ENCODE data around the gene COL16A1. TPM values are rescaled to one million over a fixed set of nuclear protein-coding genes. Genes with fewer than 3 reads are reported as not detected.

COL16A1 gene
- total RNA-seq, 1 donor from 2014 or later: 121 TPM

DNA sequence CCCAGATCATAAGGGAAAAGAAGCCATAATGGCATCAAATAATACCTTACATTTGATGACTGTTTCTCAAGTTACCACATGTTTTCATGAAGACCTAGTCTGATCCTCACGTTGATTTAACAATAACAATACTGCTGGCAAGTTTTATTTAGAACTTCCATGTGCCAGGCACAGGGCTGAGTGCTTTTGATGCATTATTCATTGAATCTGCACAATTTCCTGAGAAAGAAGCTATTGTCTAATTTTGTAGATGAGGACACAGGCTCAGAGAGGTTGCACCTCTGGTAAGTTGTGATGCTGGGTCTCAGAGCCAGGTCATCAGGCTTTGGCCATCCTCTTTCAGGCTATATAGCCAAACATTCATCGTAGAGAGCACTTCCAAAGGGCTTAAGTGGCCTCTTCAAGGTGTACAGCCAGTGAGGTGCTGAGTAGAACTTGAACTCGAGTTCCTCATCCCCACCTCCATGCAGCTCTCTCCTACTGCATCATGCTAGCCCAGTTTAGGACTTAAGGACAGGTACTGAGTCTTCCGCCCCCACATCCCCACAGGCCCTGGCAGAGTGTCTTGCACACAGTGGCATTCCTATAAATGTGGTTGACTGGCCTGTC is 50.8 kb downstream of the COL16A1 start:
- Histone ChIP-seq H3K27me3 (ENCODE audit: control insufficient read depth, insufficient read depth, low read length) (no peaks in the 10 kb centered on the region), H3K36me3 (ENCODE audit: control insufficient read depth, insufficient read depth, low read length) (peaks cover 20% of the 10 kb centered on the region), H3K4me3 (ENCODE audit: low read depth, low read length) (no peak overlapping the region)
- DNase-seq (ENCODE audit: low read depth) (no peak), FAIRE-seq (no peak)
- no peak for TF ChIP-seq CTCF (IDR thresholded peaks at IDR 0.05; ENCODE audit: insufficient read depth, low read length, severe bottlenecking)

GRCh38 chr1:31651766-31652165 is 52.1 kb downstream of the COL16A1 start:
- H3K4me3 ChIP-seq (ENCODE audit: low read depth, low read length): no peak overlapping the region
- peaks cover 17% of the 10 kb centered on the region for H3K36me3 ChIP-seq (ENCODE audit: control insufficient read depth, insufficient read depth, low read length)
- DNase-seq (ENCODE audit: low read depth) (no peak), FAIRE-seq (no peak)
- H3K27me3 ChIP-seq (ENCODE audit: control insufficient read depth, insufficient read depth, low read length): no peaks in the 10 kb centered on the region
- TF ChIP-seq CTCF (IDR thresholded peaks at IDR 0.05; ENCODE audit: insufficient read depth, low read length, severe bottlenecking): no peak

DNA sequence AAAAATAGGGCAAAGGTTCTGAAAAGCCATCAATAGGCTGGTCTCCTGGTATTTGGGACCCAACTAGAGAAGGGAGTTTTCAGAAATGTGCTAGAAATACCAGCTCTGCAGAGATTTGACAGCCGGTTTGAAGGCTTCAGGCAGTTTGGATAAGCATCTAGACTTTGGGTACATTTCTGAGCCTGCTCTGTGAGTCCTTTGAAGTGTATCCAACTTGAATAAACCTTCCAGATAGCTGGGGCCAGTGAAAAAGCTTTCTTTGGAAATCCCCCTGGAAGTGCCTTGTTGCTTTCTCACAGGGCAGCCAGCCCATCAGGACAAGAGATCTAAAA is 52.8 kb downstream of the COL16A1 start:
- FAIRE-seq: no peak
- Histone ChIP-seq H3K4me3 (ENCODE audit: low read depth, low read length) (no peak overlapping the region), H3K27me3 (ENCODE audit: control insufficient read depth, insufficient read depth, low read length) (no peaks in the 10 kb centered on the region), H3K36me3 (ENCODE audit: control insufficient read depth, insufficient read depth, low read length) (peaks cover 16% of the 10 kb centered on the region)
- no peak for TF ChIP-seq CTCF (IDR thresholded peaks at IDR 0.05; ENCODE audit: insufficient read depth, low read length, severe bottlenecking)
- no peak for DNase-seq (ENCODE audit: low read depth)

DNA sequence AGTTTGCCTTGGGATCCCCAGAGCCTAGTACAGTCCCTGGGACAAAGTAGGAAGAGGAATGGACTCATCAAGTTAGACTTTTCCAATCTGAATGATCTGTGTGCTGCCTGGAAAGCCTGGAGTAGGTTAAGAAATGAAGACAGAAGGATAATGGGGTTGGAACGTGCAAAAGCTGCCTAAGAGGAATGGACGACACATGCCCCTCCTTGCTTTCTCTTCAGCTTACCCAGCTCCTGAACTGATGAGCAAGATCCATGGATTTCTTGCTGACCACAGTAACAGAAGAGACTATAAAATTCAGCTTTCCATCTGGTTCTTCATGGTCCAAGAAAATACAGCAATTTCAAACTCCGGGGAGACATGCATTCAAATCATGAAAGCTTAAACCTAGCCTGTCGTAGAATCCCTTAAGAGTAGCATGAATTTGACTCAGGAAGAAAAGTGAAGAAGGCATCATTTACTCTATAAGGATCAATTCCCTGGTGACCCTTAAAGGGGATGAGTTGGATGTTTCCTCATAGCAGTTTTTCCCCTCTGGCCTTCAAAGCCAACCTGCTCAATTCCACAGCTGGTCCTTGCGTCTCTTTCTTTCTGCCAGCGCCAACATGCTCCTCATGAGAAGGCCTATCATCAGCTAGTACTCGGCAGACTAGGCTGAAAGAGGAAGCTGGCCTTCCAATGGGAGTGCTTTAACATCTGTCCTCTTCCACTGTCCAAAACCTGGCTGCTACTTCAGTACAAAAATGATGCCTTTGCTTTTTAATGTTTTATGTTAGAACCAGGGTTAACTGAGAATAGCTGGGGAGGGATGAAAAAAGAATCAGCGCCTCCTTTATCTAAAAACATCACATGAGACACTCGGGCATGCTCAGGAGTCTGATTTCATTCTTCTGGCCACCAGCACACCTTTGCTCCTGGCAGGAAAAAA is 53.4 kb downstream of the COL16A1 start:
- H3K4me3 ChIP-seq (ENCODE audit: low read depth, low read length): no peak overlapping the region
- TF ChIP-seq CTCF (IDR thresholded peaks at IDR 0.05; ENCODE audit: insufficient read depth, low read length, severe bottlenecking): no peak
- no peaks in the 10 kb centered on the region for H3K27me3 ChIP-seq (ENCODE audit: control insufficient read depth, insufficient read depth, low read length)
- H3K36me3 ChIP-seq (ENCODE audit: control insufficient read depth, insufficient read depth, low read length): peaks cover 10% of the 10 kb centered on the region
- FAIRE-seq: no peak
- DNase-seq (ENCODE audit: low read depth): no peak

DNA sequence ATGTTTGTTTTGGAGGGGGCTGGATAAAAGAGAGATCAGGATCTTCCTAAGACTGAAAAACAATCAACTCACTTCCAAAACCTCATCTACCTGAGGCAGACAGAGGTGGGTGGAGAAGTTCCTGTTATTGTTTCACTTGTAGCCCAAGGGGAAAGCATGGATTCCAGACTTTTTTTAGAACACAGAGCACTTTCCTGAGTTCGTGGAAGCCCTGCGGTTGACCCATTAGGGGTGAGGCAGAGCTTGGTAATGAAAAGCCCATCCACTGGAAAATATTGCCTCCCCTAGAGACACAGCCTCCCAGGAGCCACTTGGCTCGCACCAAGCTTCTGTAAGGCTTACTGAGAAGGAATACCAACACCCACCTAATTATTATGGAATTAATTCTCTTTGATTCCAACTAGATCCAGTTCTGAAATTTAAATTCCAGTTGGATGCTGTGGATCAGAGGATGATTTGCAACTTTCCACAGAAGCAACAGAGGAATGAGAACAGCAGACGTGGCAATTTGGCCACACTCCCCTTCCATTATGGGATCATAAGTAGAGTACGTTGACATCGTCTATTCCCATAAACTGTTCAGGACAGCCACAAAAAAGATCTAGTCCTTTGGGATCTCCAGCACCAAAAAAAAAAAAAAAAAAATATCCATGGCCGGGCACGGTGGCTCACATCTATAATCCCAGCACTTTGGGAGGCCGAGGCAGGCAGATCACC is 55.0 kb downstream of the COL16A1 start:
- Histone ChIP-seq H3K4me3 (ENCODE audit: low read depth, low read length) (no peak overlapping the region), H3K27me3 (ENCODE audit: control insufficient read depth, insufficient read depth, low read length) (no peaks in the 10 kb centered on the region), H3K36me3 (ENCODE audit: control insufficient read depth, insufficient read depth, low read length) (peaks cover 3% of the 10 kb centered on the region)
- FAIRE-seq (peak; percentile 32), DNase-seq (ENCODE audit: low read depth) (no peak)
- no peak for TF ChIP-seq CTCF (IDR thresholded peaks at IDR 0.05; ENCODE audit: insufficient read depth, low read length, severe bottlenecking)
